Neural progenitor cell (in vitro differentiated cells): Measurements from ENCODE around the gene GGA1.

Source experiments
- CTCF ChIP-seq: fragments of 200-600 bp; sonication (generic); IDR thresholded peaks from 2 replicates; pipeline ENCODE4 v1.5.1; 2017; ENCODE audit warnings: antibody characterized with exemption, mild to moderate bottlenecking
- EZH2 ChIP-seq: fragments of 200-600 bp; sonication (generic); IDR thresholded peaks from 2 replicates; pipeline ENCODE4 v1.6.1; 2017; ENCODE audit warnings: antibody characterized with exemption, mild to moderate bottlenecking, moderate library complexity

- no peak for TF ChIP-seq CTCF
- no peak for TF ChIP-seq EZH2
Measured at GRCh38 chr22:37568448-37569008, 40.1 kb upstream of the GGA1 start.
